Chondrocyte (in vitro differentiated cells): Measurements from ENCODE around the gene RGS9BP. TPM values are rescaled to one million over a fixed set of nuclear protein-coding genes. Genes with fewer than 3 reads are reported as not detected.
"Not testable (repeated sequence)": the region's sequence is repeated elsewhere in the genome, so short reads cannot be mapped to it uniquely, and the experiment has no call there.

Source experiments
- DNase-seq: peaks from one replicate; pipeline ENCODE4 v3.0.0; 2021; ENCODE audit warnings: mixed read lengths, low spot score
- H3K27ac Mint-ChIP-seq: one replicate; pipeline ENCODE4 v1.8.0; 2021; ENCODE audit warnings: mild to moderate bottlenecking, moderate library complexity, mixed read lengths; ENCODE audit not compliant: unreplicated experiment
- H3K27me3 Mint-ChIP-seq: 2 replicates; pipeline ENCODE4 v1.8.0; 2021; ENCODE audit warnings: low read depth, mixed read lengths
- H3K36me3 Mint-ChIP-seq: 2 replicates; pipeline ENCODE4 v1.8.0; 2021; ENCODE audit warnings: low read depth, mixed read lengths
- H3K4me1 Mint-ChIP-seq: 2 replicates; pipeline ENCODE4 v1.8.0; 2021; ENCODE audit warnings: low read depth, mild to moderate bottlenecking, mixed read lengths
- H3K4me3 Mint-ChIP-seq: one replicate; pipeline ENCODE4 v1.8.0; 2021; ENCODE audit warnings: mild to moderate bottlenecking, moderate library complexity, mixed read lengths; ENCODE audit not compliant: unreplicated experiment
- H3K9me3 Mint-ChIP-seq: 2 replicates; pipeline ENCODE4 v1.8.0; 2021; ENCODE audit warnings: low read depth, mixed read lengths
- total RNA-seq: library from RNA; stranded (reverse); gene quantifications from 3 replicates; pipeline ENCODE4 v1.2.1, GENCODE V29; 2021
- TF ChIP-seq, protein P1 (sequence below): fragments of 200-600 bp; sonication (generic); IDR thresholded peaks from 2 replicates; pipeline ENCODE4 v1.5.0; 2021; ENCODE audit warnings: antibody characterized with exemption, mild to moderate bottlenecking, moderate library complexity

Gene RGS9BP
- total RNA-seq, 1 donor from 2014 or later, result 0.90 TPM

DNA sequence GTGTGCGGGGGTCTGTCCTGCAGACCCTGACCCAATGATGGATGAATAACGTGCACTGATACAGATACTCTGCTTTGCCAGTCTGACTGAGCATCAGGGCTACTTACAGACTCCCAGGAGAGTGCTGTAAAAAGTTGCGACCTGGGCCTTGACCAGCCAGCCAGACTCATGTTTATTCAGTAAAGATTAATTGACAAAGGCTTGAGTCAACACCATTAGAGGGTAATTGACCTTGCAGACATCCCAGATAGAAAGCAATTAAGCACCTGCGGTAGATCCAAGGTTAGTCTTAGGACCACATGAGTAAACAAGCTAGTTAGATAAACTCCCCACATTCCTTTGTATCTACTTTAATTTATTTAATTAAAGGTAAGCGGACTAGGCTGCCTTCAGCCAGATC lies 26.4 kb downstream of the RGS9BP start:
- Mint-ChIP-seq H3K36me3 (peaks cover 17% of the 10 kb centered on the region), H3K9me3 (peaks cover 8% of the 10 kb centered on the region), H3K27me3 (no peaks in the 10 kb centered on the region), H3K4me1 (no peaks in the 10 kb centered on the region), H3K27ac (no peak overlapping the region), H3K4me3 (no peak overlapping the region)
- no peak for DNase-seq
- TF ChIP-seq, protein P1, sequence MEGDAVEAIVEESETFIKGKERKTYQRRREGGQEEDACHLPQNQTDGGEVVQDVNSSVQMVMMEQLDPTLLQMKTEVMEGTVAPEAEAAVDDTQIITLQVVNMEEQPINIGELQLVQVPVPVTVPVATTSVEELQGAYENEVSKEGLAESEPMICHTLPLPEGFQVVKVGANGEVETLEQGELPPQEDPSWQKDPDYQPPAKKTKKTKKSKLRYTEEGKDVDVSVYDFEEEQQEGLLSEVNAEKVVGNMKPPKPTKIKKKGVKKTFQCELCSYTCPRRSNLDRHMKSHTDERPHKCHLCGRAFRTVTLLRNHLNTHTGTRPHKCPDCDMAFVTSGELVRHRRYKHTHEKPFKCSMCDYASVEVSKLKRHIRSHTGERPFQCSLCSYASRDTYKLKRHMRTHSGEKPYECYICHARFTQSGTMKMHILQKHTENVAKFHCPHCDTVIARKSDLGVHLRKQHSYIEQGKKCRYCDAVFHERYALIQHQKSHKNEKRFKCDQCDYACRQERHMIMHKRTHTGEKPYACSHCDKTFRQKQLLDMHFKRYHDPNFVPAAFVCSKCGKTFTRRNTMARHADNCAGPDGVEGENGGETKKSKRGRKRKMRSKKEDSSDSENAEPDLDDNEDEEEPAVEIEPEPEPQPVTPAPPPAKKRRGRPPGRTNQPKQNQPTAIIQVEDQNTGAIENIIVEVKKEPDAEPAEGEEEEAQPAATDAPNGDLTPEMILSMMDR, result no peak

GRCh38 chr19:32704006-32704405 lies 28.4 kb downstream of the RGS9BP start:
- not testable (repeated sequence) for H3K27ac Mint-ChIP-seq, H3K4me1 Mint-ChIP-seq, H3K4me3 Mint-ChIP-seq, DNase-seq, H3K9me3 Mint-ChIP-seq, H3K27me3 Mint-ChIP-seq
- H3K36me3 Mint-ChIP-seq, result peaks cover 14% of the 10 kb centered on the region

DNA sequence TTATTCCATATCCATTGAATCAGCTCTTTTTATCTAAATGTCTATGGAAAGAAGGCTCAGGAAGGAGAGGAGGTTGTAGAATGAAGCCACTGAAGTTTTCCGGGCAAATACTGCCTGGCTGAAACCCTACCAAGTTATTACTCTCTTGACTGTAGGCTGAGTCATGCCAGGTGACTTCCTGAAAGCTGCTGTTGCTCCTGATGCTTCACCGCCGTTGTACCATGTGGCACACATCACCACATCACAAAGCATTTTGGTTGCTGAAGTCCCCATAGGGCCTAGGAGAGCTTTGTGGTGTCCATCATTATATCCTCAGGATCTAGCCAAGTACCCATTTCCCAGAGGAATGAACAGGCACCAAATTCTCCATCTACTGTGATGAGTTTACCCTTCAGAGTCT lies 32.8 kb downstream of the RGS9BP start:
- Mint-ChIP-seq H3K27ac (no peak overlapping the region), H3K27me3 (no peaks in the 10 kb centered on the region), H3K4me3 (no peak overlapping the region), H3K4me1 (no peaks in the 10 kb centered on the region), H3K36me3 (peaks cover 15% of the 10 kb centered on the region), H3K9me3 (peaks cover 8% of the 10 kb centered on the region)
- no peak for DNase-seq
- TF ChIP-seq, protein P1, result no peak

DNA sequence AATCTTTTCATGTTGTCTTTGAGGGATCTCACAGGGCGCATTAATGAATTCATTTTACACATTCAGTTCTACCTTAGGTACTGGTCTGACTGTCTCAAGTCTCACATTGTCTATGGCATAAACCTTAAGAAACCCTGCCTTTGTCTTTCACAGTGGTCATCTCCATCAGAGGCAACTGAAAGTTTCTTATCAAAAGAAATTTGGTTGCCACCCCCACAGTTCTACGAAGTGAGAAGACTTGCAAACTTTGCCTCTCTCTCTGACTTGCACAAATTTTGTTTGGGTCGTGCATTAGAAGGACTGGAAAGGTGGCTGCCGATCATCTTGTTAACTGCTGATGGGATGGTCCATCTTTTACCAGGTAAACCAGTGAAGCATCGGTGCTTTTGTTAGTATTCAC lies 33.4 kb downstream of the RGS9BP start:
- Mint-ChIP-seq H3K27ac (no peak overlapping the region), H3K9me3 (peaks cover 5% of the 10 kb centered on the region), H3K4me1 (no peaks in the 10 kb centered on the region), H3K36me3 (peaks cover 12% of the 10 kb centered on the region), H3K27me3 (no peaks in the 10 kb centered on the region), H3K4me3 (no peak overlapping the region)
- DNase-seq, result no peak
- TF ChIP-seq, protein P1, result no peak

GRCh38 chr19:32711747-32712146 lies 36.1 kb downstream of the RGS9BP start:
- no peak for DNase-seq
- Mint-ChIP-seq H3K27ac (no peak overlapping the region), H3K9me3 (no peaks in the 10 kb centered on the region), H3K4me1 (no peaks in the 10 kb centered on the region), H3K4me3 (no peak overlapping the region), H3K36me3 (peaks cover 16% of the 10 kb centered on the region), H3K27me3 (no peaks in the 10 kb centered on the region)
- TF ChIP-seq, protein P1, result no peak

- not testable (repeated sequence) for H3K27me3 Mint-ChIP-seq, H3K4me1 Mint-ChIP-seq, H3K9me3 Mint-ChIP-seq, H3K4me3 Mint-ChIP-seq, DNase-seq, H3K27ac Mint-ChIP-seq
- H3K36me3 Mint-ChIP-seq, result peaks cover 15% of the 10 kb centered on the region
Measured at GRCh38 chr19:32716203-32716602, 40.6 kb downstream of the RGS9BP start.
